Caco-2 (cell line): ENCODE measurements around the gene GPSM3. TPM values are rescaled to one million over a fixed set of nuclear protein-coding genes. Genes with fewer than 3 reads are reported as not detected.

Source experiments
- BruUV-seq: library from RNA; stranded (reverse); fragments of 400-500 nt; replicated peaks from 2 replicates; lab custom pipeline; 2021; lab: Mats Ljungman, UMichigan
- CTCF ChIA-PET: fragments of 300-600 bp; sonication (Branson Sonifier 250); formaldehyde crosslinking; loops from one replicate; lab custom pipeline; 2022; ENCODE audit warnings: antibody characterized with exemption; lab: Charles Lee
- POLR2A ChIA-PET: fragments of 300-600 bp; sonication (Branson Sonifier 250); formaldehyde crosslinking; loops from one replicate; lab custom pipeline; 2022; ENCODE audit warnings: antibody characterized with exemption; lab: Charles Lee
- DNase-seq, 2 experiments: peaks; one replicate each; pipeline versions ENCODE4 v3.0.0 to v3.0.0-alpha.2; 2020 to 2022
- H3K27me3 ChIP-seq: replicated peaks from 2 replicates; pipeline ENCODE4 v1.6.0; 2011; ENCODE audit warnings: low read length; ENCODE audit not compliant: control insufficient read depth, insufficient read depth
- H3K36me3 ChIP-seq: 2 replicates; pipeline ENCODE4 v1.5.1; 2011; ENCODE audit warnings: low read length; ENCODE audit not compliant: control insufficient read depth, insufficient read depth
- H3K4me1 ChIP-seq: fragments of 250-450 bp; sonication (Bioruptor Pico); 2 replicates; pipeline ENCODE4 v1.5.1; 2020; ENCODE audit warnings: mild to moderate bottlenecking
- H3K4me3 ChIP-seq: 2 replicates; pipeline ENCODE4 v1.5.1; 2011; ENCODE audit warnings: low read depth, mild to moderate bottlenecking, control low read depth, low read length
- H3K9me3 ChIP-seq: fragments of 250-450 bp; sonication (Bioruptor Pico); 2 replicates; pipeline ENCODE4 v1.5.1; 2020; ENCODE audit warnings: mild to moderate bottlenecking, moderate library complexity
- H3K27ac Mint-ChIP-seq: one replicate; pipeline ENCODE4 v1.8.0; 2022; ENCODE audit warnings: mixed read lengths; ENCODE audit not compliant: unreplicated experiment
- H3K27me3 Mint-ChIP-seq: one replicate; pipeline ENCODE4 v1.8.0; 2022; ENCODE audit warnings: mixed read lengths; ENCODE audit not compliant: insufficient read depth, unreplicated experiment
- H3K36me3 Mint-ChIP-seq: one replicate; pipeline ENCODE4 v1.8.0; 2022; ENCODE audit warnings: mild to moderate bottlenecking, mixed read lengths; ENCODE audit not compliant: insufficient read depth, unreplicated experiment
- H3K4me1 Mint-ChIP-seq: one replicate; pipeline ENCODE4 v1.8.0; 2022; ENCODE audit warnings: low read depth, mixed read lengths; ENCODE audit not compliant: unreplicated experiment
- H3K4me3 Mint-ChIP-seq: one replicate; pipeline ENCODE4 v1.8.0; 2022; ENCODE audit warnings: mild to moderate bottlenecking, moderate library complexity, mixed read lengths; ENCODE audit not compliant: unreplicated experiment
- H3K9me3 Mint-ChIP-seq: one replicate; pipeline ENCODE4 v1.8.0; 2022; ENCODE audit warnings: mixed read lengths; ENCODE audit not compliant: unreplicated experiment
- CTCF ChIP-seq, 2 experiments: fragments of 200-600 bp in 1 of 2; IDR thresholded peaks; 1 replicate in 1 of 2; 2 replicates in 1 of 2; pipeline versions ENCODE4 v1.5.1 to v1.8.0; 2011 to 2022; ENCODE audit warnings: antibody characterized with exemption in 1 of 2, control low read depth in 1 of 2, inconsistent platforms in 1 of 2, low read depth in 1 of 2, low read length in 1 of 2, mild to moderate bottlenecking in 1 of 2, moderate library complexity in 1 of 2; ENCODE audit not compliant: insufficient read depth in 1 of 2, severe bottlenecking in 1 of 2, unreplicated experiment in 1 of 2
- intact Hi-C: fragments of 100-400 bp; cut with micrococcal nuclease; formaldehyde crosslinking; loops from one replicate; pipeline ENCODE4 v1.10.0; 2022; ENCODE audit not compliant: unreplicated experiment
- total RNA-seq: library from RNA; stranded (reverse); gene quantifications from 2 replicates; pipeline ENCODE4 v1.2.3, GENCODE V29; 2022

GPSM3 gene
- total RNA-seq, 1 experiment from 2014 or later = 0.41 TPM

- no peak for DNase-seq
- intact Hi-C loops = loop anchor here (10.0 kb wide), 1 partner anchor 766 kb away; the partner anchor contains the start of gene BRD2
- POLR2A ChIA-PET = no interaction called here
- Mint-ChIP-seq H3K4me3 (peak overlapping the region; percentile 22), H3K27me3 (no peaks in the 10 kb centered on the region), H3K4me1 (peaks cover 16% of the 10 kb centered on the region), H3K36me3 (peaks cover 16% of the 10 kb centered on the region), H3K9me3 (no peaks in the 10 kb centered on the region), H3K27ac (no peak overlapping the region)
- Histone ChIP-seq H3K4me1 (peaks cover 9% of the 10 kb centered on the region), H3K9me3 (no peaks in the 10 kb centered on the region), H3K36me3 (no peaks in the 10 kb centered on the region), H3K4me3 (no peak overlapping the region), H3K27me3 (no peaks in the 10 kb centered on the region)
- CTCF ChIA-PET = no interaction called here
- BruUV-seq = no TSS peak
- TF ChIP-seq CTCF (IDR thresholded peaks at IDR 0.05; ENCODE audit: insufficient read depth in 1 of 2, low read depth in 1 of 2, low read length in 1 of 2, severe bottlenecking in 1 of 2, unreplicated experiment in 1 of 2) = no peak
Observed at GRCh38 chr6:32198345-32198696, 5.9 kb upstream of the GPSM3 start.

GRCh38 chr6:32196682-32197616 is 4.5 kb upstream of the GPSM3 start:
- POLR2A ChIA-PET = interaction anchor here (0.6 to 1.2 kb wide), 3 partner anchors 20 to 603 kb away, joined by 3 to 11 read pairs (median 4); partner anchors contain the start of gene DXO
- Mint-ChIP-seq H3K36me3 (peaks cover 16% of the 10 kb centered on the region), H3K9me3 (no peaks in the 10 kb centered on the region), H3K4me3 (peak overlapping the region; percentile 94), H3K4me1 (peaks cover 16% of the 10 kb centered on the region), H3K27ac (peak overlapping the region; percentile 99), H3K27me3 (no peaks in the 10 kb centered on the region)
- no peak for DNase-seq
- no peak for TF ChIP-seq CTCF (IDR thresholded peaks at IDR 0.05; ENCODE audit: insufficient read depth in 1 of 2, low read depth in 1 of 2, low read length in 1 of 2, severe bottlenecking in 1 of 2, unreplicated experiment in 1 of 2)
- H3K27me3 ChIP-seq = no peaks in the 10 kb centered on the region
- H3K4me3 ChIP-seq = peak overlapping the region; percentile 95
- H3K4me1 ChIP-seq = peaks cover 9% of the 10 kb centered on the region
- no peaks in the 10 kb centered on the region for H3K36me3 ChIP-seq
- CTCF ChIA-PET = interaction anchor here (1.7 kb wide), 1 partner anchor 80 kb away, joined by 15 read pairs; no protein-coding TSS in a partner anchor
- no TSS peak for BruUV-seq
- intact Hi-C loops = loop anchor here (10.0 kb wide), 1 partner anchor 768 kb away; the partner anchor contains the start of gene BRD2
- no peaks in the 10 kb centered on the region for H3K9me3 ChIP-seq

- DNase-seq = peak; percentile 77 to 85
- Histone ChIP-seq H3K9me3 (no peaks in the 10 kb centered on the region), H3K4me3 (peak overlapping the region; percentile 95), H3K36me3 (no peaks in the 10 kb centered on the region), H3K4me1 (peaks cover 12% of the 10 kb centered on the region), H3K27me3 (no peaks in the 10 kb centered on the region)
- Mint-ChIP-seq H3K4me1 (peaks cover 16% of the 10 kb centered on the region), H3K4me3 (peak overlapping the region; percentile 94), H3K36me3 (peaks cover 16% of the 10 kb centered on the region), H3K9me3 (no peaks in the 10 kb centered on the region), H3K27me3 (no peaks in the 10 kb centered on the region), H3K27ac (peak overlapping the region; percentile 99)
- TSS peak; percentile 86 for BruUV-seq
- intact Hi-C loops = loop anchor here (1.0 to 10.0 kb wide), 4 partner anchors 19 to 769 kb away; partner anchors contain the start of genes BRD2 and PPT2
- CTCF ChIA-PET = interaction anchor here (0.5 to 1.7 kb wide), 24 partner anchors 10 to 789 kb away, joined by 3 to 24 read pairs (median 4); partner anchors contain the start of genes ATF6B, FKBPL, PRRT1 and RNF5
- TF ChIP-seq CTCF (IDR thresholded peaks at IDR 0.05; ENCODE audit: insufficient read depth in 1 of 2, low read depth in 1 of 2, low read length in 1 of 2, severe bottlenecking in 1 of 2, unreplicated experiment in 1 of 2) = peak in 1 of 2 experiments; percentile 7
- POLR2A ChIA-PET = interaction anchor here (0.5 to 1.5 kb wide), 15 partner anchors 9 to 776 kb away, joined by 3 to 29 read pairs (median 4); partner anchors contain the start of genes AGPAT1, ATF6B, DXO and FKBPL
Observed at GRCh38 chr6:32195902-32196681, 3.6 kb upstream of the GPSM3 start.
